NCI-H2107 treated with DMSO at 0.1 percent for 48 hours (cell line): Measurements from ENCODE around the gene GABBR2.
"Not testable (repeated sequence)": the region's sequence is repeated elsewhere in the genome, so short reads cannot be mapped to it uniquely, and the experiment has no call there.

Experiments used
- DNase-seq: peaks from one replicate; lab custom pipeline; 2025; ENCODE audit not compliant: unreplicated experiment; lab: John Stamatoyannopoulos, UW

Gene GABBR2

GRCh38 chr9:98306384-98307145 lies 402.2 kb downstream of the GABBR2 start:
- DNase-seq = no peak

- no peak for DNase-seq
These were observed 404.4 kb downstream of the GABBR2 start for GRCh38 chr9:98304381-98304780.

DNA sequence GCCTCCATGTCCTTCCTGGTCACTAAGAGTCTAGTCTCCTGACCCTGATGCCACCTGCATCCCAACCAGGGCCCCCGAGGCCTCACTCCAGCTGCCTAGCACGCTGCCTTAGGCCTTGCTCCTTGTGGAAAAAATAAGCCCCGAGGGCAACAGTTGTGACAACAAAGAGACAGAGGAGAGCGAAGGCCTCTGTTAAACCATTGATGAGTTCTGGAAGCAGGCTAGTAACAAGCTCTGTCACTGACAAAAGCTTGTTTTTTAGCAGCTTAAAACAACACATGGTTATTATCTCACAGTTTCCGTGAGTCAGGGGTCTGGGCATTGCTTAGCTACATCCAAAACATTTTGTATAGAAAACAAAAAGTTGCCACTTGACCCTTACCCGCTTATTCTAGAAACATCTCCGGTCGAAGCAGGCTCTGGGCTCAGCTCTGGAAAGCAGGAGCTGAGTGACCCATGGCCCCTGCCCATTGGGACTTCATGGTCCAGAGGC lies 405.1 kb downstream of the GABBR2 start:
- DNase-seq = no peak

DNA sequence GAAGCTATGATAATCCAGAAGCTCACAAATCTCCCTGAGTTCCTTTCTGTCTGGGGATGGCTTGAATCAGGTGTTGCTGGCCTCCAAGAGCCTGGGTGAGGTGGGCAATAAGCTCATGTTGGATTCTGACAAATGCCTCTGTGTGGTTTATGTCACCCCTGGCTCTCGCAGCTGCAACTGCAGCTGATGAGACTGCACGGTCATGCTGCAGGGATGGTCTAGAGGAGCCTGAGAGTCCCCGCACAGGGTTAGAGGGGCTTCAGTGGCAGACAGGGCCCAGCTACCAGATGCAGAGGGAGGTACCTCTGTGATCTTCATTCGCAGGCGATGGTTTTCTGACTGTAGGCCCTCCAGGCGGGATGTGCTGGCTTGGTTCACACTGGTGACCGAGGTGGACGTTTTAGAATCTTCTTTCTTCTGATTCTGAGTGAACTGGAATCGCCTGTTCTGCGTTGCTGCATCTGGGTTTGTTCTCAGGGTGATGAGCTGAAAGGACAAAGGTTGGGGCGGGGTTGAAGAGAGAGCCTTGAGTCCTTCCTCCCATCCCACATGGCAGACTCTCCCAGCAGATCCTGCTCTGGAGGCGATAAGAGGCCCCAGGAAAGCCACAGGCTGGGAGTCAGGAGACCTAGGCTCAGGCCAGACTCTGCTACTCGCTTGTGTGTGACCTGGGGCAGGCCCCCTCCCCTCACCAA lies 405.6 kb downstream of the GABBR2 start:
- no peak for DNase-seq

DNA sequence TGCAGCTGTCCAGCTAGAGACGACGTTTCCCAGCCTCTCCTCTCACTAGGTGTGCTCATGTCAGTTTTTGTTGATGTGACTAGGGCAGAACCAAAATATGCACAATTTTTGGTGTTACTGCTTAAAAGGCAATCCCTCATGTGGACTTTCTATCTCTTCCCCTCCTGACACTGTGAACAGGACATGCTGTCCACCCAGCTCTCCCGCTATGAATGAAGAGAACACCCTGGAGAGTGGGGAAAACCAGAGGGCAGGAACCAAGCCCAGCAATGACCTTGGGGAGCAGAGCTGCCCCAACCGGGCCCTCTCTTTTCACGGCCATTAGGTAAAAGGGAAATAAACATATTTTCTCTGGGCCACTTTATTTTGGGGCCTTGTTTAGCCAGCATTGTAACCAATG lies 406.6 kb downstream of the GABBR2 start:
- no peak for DNase-seq

- DNase-seq = no peak
These were observed 408.1 kb downstream of the GABBR2 start for GRCh38 chr9:98300611-98301010.

DNA sequence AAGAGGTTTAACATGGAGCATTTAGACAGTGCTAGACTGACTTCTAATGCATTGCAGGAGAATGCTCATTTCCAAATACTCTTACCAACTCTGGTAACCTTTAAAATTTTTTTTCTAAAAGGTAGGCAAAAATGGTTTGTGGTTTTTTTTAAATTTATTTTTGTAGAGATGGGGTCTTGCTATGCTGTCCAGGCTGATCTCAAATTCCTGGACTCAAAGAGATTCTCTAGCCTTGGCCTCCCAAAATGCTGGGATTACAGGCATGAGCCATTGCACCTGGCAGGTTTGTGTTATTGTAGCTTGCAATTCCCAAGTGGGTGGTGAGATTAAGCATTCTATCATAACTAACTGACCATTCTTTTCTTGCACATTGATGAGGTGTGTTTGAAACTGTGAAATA lies 410.3 kb downstream of the GABBR2 start:
- DNase-seq = no peak

DNA sequence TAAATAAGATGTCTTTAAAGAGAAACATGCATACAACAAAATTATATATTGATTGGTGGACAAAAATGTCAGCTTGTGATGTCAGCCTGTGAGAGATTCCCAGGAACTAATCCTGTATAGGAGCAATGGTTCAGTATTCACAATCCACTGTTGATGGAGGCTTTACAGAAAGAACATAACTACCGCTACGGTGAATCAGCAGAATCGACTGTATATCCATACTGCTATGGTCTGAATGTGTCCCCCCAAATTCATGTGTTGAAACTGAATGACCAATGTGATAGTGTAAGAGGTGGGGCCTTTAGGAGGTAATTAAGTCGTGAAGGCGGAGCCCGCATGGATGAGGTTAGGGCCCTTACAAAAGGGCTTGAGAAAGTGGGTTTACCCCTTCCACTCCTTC lies 412.9 kb downstream of the GABBR2 start:
- DNase-seq = no peak

- DNase-seq = no peak
These were observed 416.9 kb downstream of the GABBR2 start for GRCh38 chr9:98291820-98292219.

DNA sequence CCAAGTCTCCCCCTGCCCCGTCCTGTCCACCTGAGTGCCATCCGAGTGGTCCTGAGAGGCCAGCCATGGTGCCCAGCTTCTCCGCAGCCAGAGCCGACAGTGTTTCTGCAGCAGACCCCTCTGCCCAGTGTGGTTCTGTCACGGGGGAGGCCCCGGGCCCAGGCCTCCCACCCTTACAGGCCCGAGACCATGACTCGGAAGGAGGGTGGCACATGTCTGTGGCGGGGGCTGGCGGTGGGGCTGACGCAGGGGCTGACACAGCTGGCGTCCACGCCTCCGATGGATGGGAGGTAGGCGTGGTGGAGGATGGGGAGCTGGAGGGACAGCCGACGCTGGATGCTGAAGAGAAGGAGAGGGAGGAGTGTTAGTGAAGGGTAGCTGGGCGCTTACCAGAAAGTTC lies 418.3 kb downstream of the GABBR2 start:
- DNase-seq = no peak

GRCh38 chr9:98289614-98290201 lies 419.0 kb downstream of the GABBR2 start:
- DNase-seq = no peak

DNA sequence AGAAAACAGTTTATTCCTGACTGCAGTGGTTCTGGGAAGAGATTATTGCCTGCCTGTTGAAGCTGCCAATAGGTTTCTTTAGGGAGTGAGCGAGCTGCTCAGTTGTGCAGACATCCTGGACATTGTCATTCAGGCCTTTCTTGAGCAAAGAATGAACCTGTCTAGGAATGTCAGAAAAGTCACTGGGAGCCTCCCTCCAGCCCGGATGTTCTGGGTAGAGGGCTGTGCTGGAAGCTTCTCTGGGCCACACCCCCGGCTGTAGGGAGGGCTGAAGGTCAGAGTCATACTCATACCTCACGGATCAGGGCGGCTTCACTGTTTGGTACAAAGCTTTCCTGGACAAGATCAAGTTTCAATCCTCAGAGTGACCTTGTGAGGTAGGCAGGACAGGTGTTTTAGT lies 419.9 kb downstream of the GABBR2 start:
- DNase-seq = no peak

DNA sequence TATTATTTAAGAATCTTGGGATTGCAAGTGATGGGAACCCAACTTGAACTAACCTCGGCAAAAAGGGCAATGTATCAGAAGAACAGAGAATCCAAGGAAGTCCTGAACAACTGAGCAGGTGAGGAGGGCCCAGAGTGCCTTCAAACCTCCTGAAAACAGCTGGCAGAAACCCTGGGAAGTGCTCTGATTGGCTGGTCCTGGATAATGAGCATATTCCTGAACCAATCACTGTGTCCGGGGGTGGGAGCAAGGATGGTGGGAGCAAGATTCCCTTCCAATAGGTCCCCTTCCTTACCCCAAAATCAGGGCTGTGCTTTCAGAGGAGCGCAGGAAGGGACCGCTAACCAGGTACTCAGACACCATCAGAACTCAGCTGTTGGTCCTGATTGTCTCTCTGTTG lies 421.4 kb downstream of the GABBR2 start:
- DNase-seq = no peak

DNA sequence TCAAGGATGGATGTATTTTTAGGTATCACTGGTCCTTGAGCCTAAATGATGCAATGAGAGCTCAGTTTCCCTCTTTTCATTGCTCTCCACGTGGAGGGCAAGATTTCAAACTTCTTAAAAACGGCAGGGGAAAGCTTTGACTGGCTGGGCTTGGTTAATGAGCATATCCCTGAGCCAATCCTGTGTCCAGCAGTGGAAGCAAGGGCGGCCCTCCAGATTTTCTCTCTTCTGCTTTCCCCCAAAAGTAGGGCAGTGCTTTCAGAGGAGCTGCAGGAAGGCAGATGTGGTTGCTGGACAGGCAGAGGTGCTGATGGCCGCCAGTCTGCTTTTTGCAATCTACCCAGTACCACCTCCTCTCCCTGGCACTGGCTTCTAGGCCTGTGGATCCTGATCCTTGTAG lies 423.3 kb downstream of the GABBR2 start:
- DNase-seq = no peak

DNA sequence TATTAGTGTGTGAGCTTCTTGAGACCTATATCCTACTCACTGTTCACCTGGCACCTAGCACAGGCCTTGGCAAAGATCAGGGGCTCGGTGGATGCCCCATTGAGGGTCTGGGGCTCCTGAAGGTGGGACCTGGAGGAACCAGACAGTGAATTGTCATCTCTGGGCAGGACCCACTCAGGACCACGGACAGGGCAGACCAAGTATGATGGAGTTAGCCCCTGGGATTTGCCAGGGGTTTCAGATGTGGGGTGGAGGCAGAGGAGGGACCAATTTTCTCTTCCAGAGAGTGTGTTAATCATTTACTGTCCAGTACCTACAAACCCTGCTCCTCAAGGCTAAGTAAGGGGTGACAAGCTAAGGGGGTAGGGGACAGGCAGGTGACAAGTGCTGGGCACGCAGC lies 424.0 kb downstream of the GABBR2 start:
- DNase-seq = no peak

GRCh38 chr9:98283143-98283542 lies 425.6 kb downstream of the GABBR2 start:
- not testable (repeated sequence) for DNase-seq

DNA sequence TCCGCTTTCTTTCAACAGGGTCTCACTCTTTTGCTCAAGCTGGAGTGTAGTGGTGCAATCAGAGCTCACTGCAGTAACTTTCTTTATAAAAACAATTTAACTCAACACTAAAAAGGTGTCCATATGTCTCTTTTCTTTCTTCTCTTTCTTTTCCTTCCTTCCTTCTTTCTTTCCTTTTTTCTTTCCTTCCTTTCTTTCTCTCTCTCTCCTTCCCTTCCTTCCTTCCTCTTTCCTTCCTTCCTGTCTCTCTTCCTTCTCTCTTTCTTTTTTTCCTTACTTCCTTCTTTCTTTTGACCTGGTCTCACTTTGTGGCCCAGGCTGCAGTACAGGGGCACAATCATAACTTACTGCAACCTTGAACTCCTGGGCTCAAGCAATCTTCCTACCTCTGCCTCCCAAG lies 427.5 kb downstream of the GABBR2 start:
- no peak for DNase-seq

DNA sequence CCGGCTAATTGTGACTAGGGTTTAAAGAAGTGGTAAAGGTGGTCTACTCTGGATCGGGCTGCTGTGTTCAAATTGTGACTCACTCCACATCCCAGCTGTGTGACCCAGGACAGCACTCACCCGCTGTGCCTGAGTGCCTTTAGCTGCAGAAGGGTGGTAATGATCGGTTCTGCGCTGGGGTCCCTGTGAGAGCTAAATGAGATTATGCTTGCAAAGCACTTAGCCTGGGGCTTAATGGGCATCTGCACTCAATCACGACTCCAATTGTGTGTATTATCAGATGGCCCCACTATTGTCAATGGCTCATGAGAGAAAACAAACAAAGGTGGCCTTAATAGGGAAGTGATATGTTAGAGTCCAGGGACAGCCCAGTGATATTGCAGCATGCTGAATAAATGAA lies 428.2 kb downstream of the GABBR2 start:
- no peak for DNase-seq

DNA sequence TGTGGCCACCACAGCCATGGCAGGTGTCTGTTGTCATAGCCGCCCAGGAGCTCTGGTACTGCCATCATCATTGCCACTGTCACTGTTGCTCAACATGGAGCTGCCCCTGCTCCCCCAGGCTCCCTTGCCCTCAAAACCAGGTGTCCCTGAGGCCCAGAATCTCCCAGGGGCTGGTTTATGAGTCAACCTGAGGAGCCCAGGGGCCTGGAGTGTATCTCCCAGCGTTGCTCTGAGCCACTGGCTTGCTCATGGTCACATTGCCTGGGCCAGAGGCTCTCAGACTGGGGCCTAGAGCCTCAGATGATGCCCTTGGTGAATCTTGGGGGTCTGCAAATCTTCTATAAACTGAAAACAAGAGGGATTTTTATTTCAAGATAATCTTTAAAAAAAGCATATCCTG lies 428.6 kb downstream of the GABBR2 start:
- DNase-seq = no peak

DNA sequence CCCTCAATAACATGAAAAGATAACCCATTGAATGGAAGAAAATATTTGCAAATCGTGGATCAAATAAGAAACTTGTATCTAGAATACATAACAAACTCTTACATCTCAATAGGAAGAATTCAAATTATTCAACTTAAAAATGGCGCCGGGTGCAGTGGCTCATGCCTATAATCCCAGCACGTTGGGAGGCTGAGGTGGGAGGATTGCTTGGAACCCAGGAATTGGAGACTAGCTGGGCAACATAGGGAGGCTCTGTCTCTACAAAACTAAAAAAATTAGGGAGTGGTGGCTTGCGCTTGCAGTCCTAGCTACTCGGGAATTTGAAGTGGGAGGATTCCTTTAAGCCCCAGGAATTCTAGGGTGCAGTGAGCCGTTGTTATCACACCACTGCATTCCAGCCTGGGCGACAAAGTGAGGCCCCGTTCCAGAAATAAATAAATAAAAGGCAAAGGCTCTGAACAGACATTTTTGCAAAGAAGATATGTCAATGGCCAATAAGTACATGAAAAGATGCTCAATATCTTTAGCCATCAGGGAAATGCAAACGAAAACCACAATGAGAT lies 431.7 kb downstream of the GABBR2 start:
- no peak for DNase-seq

- no peak for DNase-seq
These were observed 433.6 kb downstream of the GABBR2 start for GRCh38 chr9:98275159-98275558.

DNA sequence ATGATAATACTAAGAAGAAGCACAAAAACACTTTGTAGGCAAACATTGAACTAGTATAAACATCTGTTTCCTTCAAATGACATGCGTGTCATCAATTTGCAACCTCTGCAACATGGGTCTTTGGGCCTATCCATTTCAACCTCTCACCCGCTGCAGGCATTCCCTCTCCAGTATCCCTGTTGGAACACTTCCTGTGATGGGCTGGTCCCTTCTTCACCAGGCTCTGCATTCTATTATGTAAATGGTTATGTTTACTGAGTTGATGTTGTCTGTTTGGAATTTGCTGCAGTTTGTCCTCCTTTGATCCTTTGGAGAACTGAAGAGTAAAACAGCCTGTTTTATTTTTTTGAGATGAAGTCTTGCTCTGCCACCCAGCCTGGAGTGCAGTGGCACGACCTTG lies 436.7 kb downstream of the GABBR2 start:
- no peak for DNase-seq
